DMS 273 treated with DMSO at 0.1 percent for 48 hours (cell line): ENCODE measurements around the gene ZC3H7A.

Source experiments
- DNase-seq: peaks from one replicate; lab custom pipeline; 2025; lab: John Stamatoyannopoulos, UW

The ZC3H7A gene

DNA sequence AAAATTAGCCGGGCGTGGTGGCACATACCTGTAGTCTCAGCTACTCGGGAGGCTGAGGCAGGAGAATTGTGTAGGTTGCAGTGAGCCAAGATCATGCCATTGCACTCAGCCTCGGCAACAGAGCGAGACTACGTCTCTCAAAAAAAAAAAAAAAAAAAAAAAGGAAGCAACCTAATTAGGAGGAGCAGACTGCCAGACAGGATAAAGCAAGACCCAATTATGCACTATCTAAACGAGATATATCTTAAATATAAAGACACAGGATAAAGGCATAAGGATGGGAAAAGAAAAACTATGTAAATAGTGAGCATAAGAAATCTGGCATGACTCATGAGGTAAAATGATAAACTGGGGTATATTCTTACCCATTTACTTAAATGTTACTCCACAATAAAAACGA lies 59.3 kb downstream of the ZC3H7A start:
- no peak for DNase-seq

DNA sequence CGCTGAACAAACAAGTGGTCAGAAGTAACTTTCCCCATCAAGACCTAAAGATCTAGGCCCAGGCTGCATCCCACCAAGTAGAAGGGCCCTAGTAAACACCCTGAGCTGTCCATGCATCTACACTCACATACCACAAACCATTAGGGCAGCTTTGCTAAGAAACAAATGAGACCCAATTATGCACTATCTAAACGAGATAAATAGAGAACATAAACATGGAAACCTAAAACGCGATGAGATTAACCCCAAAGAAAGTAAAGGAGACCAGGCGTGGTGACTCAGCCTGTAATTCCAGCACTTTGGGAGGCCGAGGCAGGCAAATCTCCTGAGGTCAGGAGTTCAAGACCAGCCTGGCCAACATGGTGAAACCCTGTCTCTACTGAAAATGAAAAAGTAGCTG lies 60.2 kb downstream of the ZC3H7A start:
- DNase-seq, result no peak

DNA sequence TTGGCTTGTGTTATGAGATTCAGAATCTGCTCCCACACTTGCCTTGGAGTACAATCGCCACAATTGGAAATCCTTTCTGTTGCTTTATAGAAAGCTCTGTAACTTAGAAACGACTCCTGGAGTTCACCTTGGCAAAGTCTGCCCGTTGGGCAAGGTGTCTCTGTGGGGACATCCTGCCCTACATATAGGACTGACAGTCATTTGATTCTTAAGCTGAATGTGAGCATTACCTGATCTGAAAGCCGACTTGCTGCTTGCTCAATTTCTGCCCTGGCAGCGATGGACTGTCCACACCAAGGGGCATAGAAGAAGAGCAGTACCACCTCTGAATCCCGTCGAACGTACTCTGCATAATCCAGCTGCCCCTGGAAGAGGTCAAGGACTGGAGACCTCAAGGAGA lies 61.3 kb downstream of the ZC3H7A start:
- DNase-seq, result no peak

DNA sequence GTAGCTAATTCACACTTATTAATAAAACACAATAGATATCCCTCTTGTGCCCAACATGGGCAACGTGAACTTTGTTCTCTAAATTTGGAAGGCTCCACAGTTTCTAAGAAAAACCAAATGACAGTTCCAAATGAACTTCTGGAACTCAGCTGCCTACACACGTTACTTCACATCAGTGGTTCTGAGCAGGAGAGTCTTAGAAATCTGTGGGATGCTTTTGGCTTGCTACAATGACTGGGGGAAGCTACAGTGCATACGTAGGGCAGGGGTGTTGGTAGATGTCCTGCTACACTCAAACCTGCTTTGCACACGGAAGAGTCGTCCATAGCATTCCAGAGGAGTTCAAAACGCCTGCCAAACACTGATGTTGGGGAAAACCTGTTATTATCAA lies 62.4 kb downstream of the ZC3H7A start:
- DNase-seq, result no peak

DNA sequence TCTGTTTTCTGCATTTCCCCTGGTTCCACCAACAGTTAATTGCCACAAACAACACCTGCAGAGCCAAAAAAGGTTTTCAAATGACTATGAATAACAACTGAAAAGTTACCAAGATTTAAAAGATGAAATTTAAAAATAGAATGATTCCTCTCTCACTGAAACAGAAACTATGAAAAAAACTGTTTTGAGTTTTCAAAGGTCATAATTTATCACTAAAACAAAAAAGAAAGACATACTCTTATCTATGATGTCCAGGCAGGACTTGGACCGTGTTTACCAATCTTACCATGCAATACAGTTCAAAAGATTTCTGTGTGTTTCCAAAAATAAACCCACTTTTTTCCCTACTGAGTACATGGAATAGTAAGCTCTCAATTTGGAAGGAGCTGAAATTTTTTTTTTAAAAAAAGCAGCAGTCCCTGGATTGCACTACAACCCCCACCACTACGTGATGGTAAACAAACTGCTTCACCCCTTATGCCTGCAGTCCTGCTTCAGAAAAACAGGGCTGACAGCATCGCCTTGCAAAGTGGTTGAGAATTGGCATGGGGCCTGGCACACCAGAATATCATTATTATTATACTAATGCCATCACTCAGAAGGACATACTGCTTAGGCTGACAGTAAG lies 62.9 kb downstream of the ZC3H7A start:
- DNase-seq, result no peak

DNA sequence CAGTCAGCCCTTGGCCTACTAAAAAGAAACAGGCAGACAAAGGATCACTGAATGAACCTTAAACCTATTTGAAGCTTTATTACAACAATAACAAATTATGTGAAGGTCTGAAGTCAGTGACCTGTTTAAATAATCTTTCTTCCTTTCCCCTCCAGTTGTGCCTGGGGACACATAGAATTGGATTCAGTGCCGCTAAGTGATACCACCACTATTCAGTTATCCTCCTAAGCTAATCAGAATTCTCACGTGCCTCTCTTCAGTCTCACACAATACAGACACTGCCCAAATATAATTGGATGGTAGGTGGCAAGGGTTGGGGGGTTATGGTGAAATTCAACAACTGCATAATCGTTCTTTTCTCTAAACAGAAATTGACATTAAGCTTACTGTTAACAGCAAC lies 65.8 kb downstream of the ZC3H7A start:
- DNase-seq, result no peak

DNA sequence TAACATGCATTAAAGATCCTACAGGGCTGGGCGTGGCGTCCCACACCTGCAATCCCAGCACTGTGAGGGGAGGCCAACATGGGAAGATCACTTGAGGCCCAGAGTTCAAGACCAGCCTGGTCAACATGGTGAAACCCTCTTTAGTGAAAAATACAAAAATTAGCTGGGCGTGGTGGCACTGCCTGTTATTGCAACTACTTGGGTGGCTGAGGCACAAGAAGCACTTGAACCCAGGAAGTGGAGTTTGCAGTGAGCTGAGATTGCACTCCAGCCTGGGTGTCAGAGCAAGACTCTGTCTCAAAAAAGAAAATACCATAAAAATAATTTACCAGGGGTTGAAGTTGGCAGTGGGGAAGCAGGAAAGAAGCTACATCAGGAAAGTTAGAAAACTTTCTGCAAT lies 67.3 kb downstream of the ZC3H7A start:
- DNase-seq, result no peak

DNA sequence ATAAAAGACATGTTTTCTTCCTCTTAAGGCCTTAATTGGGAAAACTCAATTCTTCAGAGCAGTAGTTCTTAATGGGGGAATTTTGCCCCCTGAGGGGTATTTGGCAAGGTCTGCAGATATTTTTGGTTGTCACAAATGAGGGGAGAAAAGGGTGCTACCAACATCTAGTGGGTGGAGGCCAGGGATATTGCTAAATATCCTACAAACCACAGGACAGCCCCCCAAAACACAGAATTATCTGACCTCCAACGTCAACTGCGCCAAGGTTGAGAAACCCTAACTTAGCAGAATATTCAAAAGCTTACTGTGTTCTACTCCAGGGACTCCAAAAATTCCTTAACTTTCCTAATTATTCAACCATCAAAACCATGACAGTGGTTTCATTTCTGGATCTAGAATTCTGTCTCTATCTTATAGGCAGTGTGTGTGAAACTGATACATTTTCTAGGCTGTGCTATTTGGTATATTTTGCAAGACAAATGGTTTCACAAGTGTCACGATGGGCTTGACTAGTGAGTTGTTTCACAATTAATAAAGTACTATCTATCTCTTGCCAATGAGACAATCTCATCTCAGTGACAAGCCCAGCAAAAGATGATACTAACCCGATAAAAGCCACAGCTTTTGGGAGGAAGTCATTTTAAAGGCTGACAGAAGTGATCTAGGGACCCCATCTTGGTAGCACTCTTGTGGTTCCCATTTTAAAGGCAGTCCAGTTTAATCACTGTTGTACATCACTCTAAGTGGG lies 69.1 kb downstream of the ZC3H7A start:
- DNase-seq, result no peak

DNA sequence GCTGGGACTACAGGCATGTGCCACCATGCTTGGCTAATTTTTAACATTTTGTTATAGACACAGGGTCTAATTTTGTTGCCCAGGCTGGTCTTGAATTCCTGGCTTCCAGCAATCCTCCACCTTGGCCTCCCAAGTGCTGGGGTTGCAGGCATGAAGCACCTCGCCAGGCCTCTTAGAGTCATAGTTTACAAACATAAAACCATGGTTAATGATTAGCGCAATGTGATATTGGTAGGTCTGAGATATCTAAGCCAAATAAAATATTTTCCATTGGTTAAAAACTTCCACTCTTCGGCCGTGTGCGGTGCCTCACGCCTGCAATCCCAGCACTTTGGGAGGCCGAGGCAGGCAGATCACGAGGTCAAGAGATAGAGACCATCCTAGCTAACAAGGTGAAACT lies 71.0 kb downstream of the ZC3H7A start:
- DNase-seq, result no peak

DNA sequence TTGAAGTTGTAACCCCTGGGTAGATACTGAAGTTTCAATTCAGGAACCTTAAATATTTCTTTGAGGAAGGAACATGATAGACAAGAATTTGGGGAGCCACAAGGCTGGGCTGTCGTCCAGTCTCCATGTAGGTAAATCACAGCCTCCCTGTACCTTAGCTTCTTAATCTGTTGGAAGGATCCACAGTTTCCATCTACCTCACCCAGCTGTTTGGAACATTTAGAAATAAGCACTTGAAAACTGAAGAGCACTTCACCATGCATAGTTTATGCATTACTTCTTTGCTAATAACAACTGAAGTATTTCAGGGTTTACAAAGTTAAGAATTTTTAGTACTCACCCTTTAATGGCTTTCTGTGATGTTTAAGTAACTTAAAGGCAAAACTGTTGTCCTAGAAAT lies 71.6 kb downstream of the ZC3H7A start:
- no peak for DNase-seq

DNA sequence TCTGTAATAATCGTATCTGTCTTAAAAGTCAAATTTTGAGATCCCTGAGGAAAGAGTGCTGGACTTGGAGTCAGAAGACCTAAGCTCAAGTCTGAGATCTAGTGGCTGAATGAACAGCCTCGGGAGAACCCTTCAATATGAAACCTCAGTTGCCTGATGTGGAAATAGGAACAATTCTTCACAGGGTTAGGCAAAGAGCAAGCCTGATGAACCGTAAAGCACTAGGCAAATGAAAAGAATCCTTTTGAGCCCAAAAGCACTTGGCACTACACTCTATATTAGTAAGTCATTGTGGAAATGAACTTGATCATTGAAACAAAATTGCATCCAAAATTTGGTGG lies 74.6 kb downstream of the ZC3H7A start:
- DNase-seq, result no peak

DNA sequence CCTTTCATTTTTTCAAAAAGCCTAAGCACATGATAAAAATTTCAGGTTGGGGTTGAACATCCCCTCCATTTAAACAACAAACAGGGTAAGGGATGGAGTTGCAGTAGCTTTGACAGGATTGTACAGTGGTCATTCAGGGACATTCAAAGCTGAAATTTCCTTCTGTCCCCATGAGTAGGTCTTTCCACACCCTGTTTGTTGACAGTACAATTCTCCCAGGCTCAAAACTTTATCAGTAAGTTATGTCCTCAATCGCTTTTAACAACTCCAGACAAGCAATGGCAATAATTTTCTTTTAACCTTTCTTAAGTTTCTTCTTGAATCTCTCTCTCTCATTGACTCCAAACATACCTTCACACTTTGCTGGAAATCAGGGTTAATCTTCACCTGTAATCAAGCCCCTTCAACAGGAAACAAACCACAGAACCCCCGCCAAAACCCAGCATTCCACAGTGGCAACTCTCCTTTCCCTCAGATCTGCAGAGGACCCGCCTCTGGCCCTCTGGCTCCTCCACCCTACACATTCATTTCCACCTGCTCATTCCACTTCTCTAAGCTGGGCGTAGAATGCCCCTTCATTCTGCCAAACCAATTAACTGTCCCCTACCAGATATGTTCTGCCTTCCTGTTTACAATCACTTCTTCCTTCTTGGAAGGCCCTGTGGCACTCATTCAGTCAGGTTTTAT lies 75.1 kb downstream of the ZC3H7A start:
- no peak for DNase-seq

DNA sequence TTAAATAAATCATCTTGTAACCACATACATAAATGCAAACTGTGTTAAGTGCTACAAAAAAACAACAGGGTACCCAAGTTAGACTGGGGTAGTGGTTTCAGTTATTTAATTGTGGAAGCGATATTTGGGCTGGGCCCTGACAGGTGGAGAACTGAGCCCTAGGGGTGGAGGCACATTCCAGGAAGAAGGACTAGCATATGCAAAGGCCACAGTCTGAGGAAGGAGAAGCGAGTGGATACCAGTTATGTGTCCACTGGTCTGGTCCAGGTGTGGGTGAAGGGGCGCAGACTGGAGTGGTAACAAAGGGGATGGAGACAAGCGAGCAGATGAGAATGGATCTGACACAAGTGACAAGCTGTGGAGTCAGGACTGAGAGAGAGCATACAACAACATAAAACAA lies 77.3 kb downstream of the ZC3H7A start:
- DNase-seq, result no peak

DNA sequence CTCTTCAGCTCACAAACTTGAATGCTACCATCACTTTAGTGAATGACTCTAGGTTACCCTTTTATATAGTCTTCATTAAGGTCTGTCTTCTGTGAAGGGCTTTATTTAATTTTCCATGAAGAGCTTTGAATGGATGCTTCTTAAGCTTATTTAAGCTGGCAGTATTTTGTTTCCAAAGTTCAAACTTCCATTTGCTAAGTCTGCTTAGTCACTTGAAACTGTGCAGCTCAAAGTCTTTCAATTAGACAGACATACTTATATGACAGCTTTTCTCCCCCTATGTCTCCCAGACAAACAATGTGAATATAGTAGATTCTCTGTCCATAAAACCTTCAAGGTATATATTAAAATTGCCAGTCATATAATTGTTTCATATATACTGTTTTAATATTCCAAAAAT lies 77.9 kb downstream of the ZC3H7A start:
- no peak for DNase-seq

DNA sequence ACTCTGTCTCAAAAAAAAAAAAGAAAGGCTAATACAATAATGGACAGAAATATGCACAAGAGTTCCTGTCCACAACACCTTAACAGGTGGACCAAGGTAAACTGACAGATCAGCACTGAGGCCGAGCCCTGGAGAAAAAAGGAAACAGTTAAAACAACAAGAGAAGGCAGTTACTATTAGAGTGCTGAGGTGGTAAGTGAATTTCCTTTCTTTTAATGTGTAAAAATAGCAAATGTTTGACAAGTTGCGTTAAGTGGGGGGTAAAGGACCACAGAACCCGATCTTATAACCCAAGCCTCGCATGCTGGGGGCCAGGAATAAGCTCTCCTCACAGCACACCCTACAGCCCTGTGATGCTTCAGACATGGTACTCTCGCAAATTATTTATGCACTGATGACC lies 79.2 kb downstream of the ZC3H7A start:
- no peak for DNase-seq

DNA sequence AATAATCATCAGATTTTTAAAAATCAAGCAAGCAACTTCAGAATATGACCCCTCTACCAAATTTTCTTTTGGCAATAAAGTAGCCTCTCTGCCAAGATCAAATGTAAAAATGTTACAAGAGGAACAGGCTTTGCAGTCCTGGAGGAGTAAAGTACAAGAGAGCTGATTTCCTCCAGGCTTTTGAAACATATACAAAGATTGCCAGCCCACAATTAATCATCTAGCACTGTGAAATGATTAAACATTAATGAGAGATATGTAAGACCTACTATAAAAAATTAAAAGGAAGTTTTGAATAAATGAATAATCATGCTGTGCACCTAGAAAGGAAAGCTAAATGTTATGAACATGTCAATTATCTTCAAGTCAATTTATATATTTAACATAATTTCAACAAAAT lies 80.7 kb downstream of the ZC3H7A start:
- DNase-seq, result no peak

DNA sequence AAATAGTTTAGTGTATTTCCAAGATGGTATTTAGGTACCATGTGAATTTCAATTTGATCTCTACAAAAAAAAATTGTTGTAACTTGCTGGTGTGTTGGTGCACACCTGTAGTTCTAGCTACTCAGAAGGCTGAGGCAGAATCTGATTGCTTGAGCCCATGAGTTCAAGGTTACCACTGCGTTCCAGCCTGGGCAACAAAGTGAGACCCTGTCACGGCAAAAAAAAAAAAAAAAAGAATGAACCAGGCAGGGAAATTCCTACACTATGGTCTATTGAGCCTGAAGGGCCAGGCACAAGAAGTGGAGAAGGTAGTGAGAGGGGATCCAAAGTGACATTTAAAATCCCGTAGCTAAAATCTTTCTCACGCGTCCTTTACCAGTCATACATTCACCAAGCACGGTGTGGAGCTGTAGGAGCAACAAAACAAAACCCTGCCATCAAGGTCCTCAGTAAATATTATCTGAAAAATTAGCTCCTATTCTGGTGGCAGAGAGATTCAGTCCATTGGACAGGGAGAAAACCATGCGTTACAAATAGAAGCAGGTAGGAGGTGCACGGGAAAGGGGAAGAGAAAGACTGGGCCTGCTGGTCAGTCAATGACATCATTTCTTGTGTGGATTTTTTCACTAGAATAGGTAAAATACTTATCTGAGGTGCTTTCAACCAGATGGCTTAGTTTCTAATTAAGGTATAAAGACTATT lies 81.7 kb downstream of the ZC3H7A start:
- no peak for DNase-seq

DNA sequence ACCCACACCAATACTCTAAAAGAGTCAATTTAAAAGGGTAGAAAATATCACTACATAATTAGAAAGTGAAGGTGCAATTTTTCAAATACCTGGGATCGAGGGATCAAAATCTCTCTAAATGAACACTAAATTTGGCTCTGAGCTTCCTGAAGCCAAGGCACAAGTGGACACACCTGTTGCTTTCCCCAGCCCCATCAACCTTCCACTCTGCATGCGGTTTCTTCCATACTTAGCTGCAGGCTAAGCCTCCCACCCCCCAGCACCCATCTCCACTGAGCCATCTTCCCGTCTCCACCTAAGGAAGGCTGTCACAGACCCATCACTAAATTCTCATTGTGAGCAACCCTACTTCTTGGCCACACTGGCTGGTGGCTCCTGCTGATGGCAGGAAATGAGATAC lies 84.9 kb downstream of the ZC3H7A start:
- no peak for DNase-seq

DNA sequence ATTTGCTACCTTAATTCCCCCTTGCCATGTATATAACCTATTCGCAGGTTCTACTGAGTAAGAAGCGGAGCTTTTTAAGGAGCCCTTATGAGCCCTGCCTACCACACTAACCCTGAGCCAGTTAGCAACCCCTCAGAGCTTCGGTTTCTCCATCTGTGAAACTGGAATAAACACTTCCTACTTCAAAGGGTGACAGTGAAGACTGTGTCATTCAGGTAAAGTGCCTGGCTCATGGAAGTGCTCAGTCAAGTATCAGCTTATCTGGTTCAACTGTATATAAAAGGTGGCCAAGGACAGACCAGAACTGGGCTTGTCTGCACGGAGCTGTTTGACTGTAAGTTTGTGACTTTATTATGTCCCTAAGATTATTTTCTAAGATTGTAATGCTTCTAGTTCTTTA lies 85.4 kb downstream of the ZC3H7A start:
- DNase-seq, result no peak

DNA sequence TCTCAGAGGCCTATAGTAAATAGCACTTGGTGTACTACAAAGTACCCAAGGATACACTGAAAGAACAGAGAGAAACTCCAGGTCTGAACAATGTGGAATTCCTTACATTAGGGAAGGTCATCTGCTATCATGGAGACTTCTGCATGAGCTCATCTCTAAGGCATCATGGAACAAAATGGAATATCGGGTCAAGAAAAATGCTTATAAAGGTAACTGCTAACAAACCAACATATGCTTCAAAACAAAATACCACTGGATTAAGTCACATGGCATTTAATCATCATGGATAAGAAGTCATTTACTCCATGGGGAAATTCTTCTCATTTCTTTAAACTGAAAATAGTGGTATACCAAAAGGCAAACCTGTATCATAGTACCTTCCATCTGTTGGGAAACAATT lies 88.6 kb downstream of the ZC3H7A start:
- DNase-seq, result no peak

DNA sequence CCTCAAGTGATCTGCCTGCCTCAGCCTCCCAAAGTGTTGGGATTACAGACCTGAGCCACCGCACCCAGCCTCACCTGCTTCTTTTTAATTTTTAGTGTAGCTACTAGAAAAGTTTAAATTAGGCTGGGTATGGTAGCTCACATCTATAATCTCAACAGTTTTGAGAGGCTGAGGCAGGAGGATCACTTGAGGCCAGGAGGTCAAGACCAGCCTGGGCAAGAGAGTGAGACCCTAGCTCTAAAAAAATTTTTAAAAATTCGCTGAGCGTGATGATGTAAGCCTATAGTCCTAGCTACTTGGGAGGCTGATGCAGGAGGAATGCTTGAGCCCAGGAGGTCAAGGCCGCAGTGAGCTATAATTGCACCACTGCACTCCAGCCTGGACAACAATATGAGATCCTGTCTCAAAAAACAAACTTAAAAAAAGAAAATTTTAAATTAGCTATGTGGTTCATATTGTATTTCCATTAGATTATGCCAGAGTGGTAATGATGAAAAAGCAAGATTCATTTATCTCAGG lies 89.3 kb downstream of the ZC3H7A start:
- DNase-seq, result no peak

DNA sequence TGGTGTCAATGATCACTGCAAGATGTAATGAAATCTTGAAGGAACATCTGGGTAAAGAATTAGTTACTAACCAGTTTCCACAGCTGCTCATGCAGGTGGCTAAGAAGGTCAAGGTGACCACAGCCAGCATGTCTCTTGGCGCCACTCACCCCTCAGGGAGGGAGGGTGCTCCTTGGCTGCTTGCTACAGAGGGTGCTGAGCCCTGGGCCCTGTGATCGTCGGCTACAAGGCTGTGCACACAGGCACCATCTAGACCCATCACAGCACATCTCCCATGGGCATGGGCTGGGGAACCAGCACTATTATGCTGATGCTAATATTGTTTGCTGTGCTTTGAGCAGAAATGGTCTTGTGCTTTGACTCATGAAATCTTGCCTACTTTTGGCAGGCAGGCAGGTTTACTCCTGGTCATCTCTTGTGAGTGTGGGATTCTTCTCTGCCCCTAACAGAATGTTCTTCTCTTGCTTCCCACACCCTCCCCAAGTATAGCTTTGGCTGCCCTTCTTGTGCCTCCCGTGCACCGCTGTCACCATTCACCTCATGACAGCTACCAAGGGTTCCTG lies 90.8 kb downstream of the ZC3H7A start:
- no peak for DNase-seq
